Measurements from ENCODE around the gene GUCA2B. TPM values are rescaled to one million over a fixed set of nuclear protein-coding genes. Genes with fewer than 3 reads are reported as not detected.

Gene GUCA2B
- total RNA-seq, 1 donor from 2014 or later: not detected

- DNase-seq (ENCODE audit: low spot score): no peak
- intact Hi-C loops (cut with DNase I): no loop called here
Measured at GRCh38 chr1:42163536-42164503, 10.6 kb downstream of the GUCA2B start.

DNA sequence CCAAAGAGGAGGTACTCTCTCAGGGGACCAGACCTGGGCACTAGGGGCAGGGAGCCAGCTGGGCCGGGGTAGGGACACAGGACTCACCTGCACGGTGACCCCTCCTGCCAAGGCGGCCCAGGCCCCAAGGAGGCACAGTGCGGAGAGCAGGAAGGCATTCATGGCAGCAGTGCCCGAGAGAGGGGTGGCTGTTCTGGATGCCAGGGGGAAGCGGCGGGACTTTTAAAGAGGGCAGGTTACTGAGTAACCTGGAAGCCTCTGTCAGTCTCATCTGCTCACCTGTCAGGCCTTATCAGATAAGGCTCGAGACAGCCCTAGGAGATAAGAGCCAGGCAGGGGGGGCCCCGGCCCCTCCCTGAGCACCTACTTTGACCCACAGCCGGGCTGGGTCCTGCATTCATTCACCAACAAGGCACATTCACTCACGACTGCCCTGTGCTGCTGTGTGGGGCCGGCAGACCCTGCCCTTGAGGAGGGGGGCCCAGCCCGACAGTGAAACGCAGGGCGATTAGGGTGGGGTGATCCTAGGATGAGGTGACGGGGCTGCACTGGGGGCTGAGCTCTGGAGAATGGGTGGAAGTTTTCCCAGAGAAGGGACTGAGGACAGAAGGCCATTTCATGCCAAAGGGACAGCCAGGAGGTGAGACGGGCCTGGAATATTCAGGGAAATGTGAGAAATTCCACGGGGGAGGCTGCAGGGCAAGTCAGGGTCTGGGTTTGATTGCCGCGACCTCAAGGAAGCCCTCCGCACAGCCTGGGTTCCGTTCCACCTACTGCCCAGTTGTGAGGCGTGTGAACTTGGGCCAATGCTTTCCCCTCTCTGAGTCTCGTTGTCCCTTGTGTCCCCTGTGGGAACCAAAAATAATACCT lies 11.6 kb downstream of the GUCA2B start, which contains the start of gene GUCA2A:
Gene GUCA2A, minus strand, starts transcription at position 195 of the 870 bp plus-strand sequence. Its CDS starts 33 bp downstream, at position 162.
- intact Hi-C loops (cut with DNase I): no loop called here
- no peak for DNase-seq (ENCODE audit: low spot score)

GRCh38 chr1:42165511-42166210 lies 12.5 kb downstream of the GUCA2B start:
- intact Hi-C loops (cut with DNase I): no loop called here
- DNase-seq (ENCODE audit: low spot score): peak; percentile 86

- intact Hi-C loops (cut with DNase I): no loop called here
- DNase-seq (ENCODE audit: low spot score): no peak
Measured at GRCh38 chr1:42167611-42168390, 14.6 kb downstream of the GUCA2B start.

GRCh38 chr1:42168391-42168670 lies 15.1 kb downstream of the GUCA2B start:
- DNase-seq (ENCODE audit: low spot score): no peak
- intact Hi-C loops (cut with DNase I): no loop called here

GRCh38 chr1:42168763-42169162 lies 15.6 kb downstream of the GUCA2B start:
- intact Hi-C loops (cut with DNase I): no loop called here

DNA sequence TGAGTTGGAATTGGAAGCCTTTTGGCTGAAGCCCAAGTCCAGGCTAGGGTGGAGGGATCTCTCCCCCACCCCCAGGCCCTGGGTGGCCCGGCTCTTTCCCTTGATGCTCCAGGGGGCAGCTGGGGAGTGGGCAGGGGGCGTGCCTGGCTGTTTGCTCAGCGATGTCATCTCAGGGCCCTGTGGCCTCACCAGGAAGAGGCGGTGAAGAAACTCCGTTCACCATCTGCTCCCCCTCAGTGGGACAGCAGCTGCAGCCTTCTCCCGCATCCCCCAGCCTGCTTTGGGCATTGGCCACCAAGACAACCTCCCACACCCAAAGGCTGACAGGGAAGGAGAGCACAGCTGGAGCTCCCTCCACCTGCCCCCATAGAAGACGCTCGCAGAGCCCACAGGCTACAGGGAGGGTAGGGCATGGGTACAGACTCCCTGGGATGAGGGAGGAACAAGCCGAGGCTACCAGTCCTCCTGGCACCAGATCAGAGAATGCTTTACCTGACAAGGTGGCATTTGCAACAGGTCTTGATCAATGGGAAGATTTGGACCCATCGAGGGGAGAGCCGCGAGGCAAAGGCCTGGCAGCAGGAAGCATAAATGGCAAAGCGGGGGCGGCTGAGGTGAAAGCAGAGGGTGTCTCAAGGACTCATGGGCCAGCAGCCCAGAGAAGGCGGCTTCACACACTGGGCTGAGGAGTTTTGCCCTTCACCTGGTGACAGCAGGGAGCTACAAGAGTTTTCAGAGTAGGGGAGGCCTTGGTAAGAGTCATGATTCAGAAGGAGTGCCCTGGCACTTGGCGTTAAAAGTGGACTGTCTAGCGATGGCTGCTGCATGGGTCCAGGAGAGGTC lies 17.8 kb downstream of the GUCA2B start:
- intact Hi-C loops (cut with DNase I): loop anchor here (10.0 kb wide), 1 partner anchor 596 kb away; no protein-coding TSS in a partner anchor
- DNase-seq (ENCODE audit: low spot score): no peak

More at GRCh38 chr1:42168763-42169162, 15.6 kb downstream of the GUCA2B start:
- DNase-seq (ENCODE audit: low spot score): no peak

DNA sequence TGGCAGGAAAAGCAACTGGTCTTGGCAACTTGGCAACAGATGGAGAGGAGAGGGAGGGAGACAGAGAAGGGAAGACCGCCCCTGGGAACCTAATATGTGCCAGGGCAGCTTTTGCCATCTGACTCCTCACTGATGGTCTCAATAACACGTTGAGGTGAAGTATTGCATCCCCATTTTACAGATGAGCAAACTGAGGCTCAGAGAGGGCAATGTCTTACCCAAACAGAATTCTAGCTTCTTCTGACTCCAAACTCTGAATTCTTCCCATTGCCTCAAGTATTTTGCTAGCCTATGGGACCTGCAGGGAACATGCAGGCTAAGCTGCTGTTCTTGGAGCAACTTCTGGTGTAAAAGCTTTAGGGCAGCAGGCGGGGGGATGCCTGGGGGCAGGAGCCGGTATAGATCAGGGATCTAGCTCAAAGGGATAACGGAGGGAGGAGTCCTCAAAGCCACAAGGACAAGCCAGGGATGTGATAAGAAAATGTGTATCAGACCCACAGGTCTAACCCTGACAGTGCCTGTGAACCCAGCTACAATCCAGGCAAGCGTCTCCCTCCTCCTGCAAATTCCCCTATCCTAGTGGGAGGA lies 18.6 kb downstream of the GUCA2B start:
- intact Hi-C loops (cut with DNase I): loop anchor here (10.0 kb wide), 1 partner anchor 597 kb away; no protein-coding TSS in a partner anchor
- no peak for DNase-seq (ENCODE audit: low spot score)

DNA sequence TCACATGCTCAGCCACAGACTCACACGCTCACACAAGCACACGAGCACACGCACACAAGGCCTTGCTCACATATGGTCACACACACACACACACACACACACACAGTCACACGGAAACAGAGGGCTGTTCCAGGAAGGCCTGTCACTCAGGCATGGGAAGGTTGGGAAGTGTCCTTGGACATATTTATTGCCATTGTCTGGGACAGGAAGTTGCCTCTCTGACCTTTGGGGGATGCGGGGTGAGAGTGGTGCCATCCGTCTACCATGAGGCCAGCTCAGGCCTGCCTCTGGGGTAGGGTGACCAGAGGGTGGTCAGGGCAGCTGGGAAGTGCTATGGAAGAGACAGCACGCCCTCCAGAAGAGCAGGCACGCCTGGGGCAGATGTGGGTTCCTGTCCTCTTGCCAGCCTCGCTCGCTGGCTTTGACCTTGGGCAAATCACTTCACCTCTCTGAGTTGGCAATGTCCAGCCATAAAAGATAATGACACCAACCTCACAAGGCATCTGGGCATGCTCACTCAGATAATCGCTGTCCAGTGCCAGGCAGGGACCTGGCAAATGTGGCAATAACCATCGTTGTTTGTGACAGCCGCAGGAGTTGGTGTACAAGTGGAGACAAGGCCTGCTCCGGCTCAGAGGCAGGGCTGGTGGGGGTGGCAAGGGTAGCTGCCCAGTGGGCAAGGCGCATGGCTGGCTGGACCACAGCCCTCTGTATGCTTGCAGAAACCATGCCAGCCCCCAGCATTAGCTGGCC lies 19.3 kb downstream of the GUCA2B start:
- DNase-seq (ENCODE audit: low spot score): no peak
- intact Hi-C loops (cut with DNase I): loop anchor here (1.0 to 10.0 kb wide), 2 partner anchors 26 to 598 kb away; no protein-coding TSS in a partner anchor

- intact Hi-C loops (cut with DNase I): loop anchor here (1.0 to 10.0 kb wide), 2 partner anchors 27 to 599 kb away; no protein-coding TSS in a partner anchor
- peak; percentile 87 for DNase-seq (ENCODE audit: low spot score)
Measured at GRCh38 chr1:42173155-42173933, 20.1 kb downstream of the GUCA2B start.

GRCh38 chr1:42173961-42174735 lies 20.9 kb downstream of the GUCA2B start:
- intact Hi-C loops (cut with DNase I): loop anchor here (1.0 to 10.0 kb wide), 2 partner anchors 28 to 599 kb away; no protein-coding TSS in a partner anchor
- no peak for DNase-seq (ENCODE audit: low spot score)

DNA sequence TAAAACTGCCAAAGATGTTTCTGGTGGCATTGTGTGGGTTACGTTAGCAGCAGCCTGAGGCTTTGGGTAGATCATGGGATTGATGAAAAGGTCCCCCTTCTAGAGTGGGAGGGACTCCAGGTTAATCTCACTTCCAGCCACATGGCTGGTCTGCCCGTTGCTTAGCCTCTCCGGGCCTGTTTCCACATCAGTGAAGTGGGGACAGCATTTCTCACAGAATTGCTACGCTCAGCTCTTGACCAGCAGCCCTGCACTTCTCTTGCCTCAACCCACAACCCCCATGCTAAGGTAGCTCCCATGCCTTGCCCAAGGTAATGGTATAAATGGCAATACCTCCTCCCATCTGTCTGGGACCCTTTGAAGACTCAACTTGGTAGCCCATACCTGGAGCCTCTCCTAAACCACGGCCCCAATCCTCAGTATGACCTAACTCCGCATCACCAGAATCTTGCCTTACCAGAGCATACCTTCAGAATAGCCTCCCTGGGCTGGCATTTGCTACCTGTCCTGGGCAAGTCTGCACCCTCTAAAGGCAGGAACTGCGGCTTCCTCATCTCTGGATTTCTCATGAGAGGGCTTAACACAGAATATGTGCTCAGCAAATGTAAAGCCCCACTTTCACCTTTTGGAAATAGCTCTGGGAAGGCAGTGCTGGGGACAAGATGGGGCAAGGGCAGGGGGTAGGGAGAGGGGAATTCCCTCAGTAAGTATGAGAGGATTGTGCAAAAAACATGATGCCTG lies 22.3 kb downstream of the GUCA2B start:
- intact Hi-C loops (cut with DNase I): loop anchor here (2.0 to 10.0 kb wide), 2 partner anchors 159 to 601 kb away; partner anchors contain the start of gene FOXJ3
- DNase-seq (ENCODE audit: low spot score): no peak

- intact Hi-C loops (cut with DNase I): loop anchor here (2.0 to 10.0 kb wide), 2 partner anchors 158 to 602 kb away; partner anchors contain the start of gene FOXJ3
- no peak for DNase-seq (ENCODE audit: low spot score)
Measured at GRCh38 chr1:42176902-42177519, 23.8 kb downstream of the GUCA2B start.

GRCh38 chr1:42177541-42177981 lies 24.4 kb downstream of the GUCA2B start:
- no peak for DNase-seq (ENCODE audit: low spot score)
- intact Hi-C loops (cut with DNase I): loop anchor here (2.0 to 10.0 kb wide), 2 partner anchors 157 to 603 kb away; partner anchors contain the start of gene FOXJ3
